ENCODE measurements around the gene B9D1. TPM values are rescaled to one million over a fixed set of nuclear protein-coding genes. Genes with fewer than 3 reads are reported as not detected.

Gene B9D1
- total RNA-seq, 1 donor from 2014 or later = 12.4 TPM

DNA sequence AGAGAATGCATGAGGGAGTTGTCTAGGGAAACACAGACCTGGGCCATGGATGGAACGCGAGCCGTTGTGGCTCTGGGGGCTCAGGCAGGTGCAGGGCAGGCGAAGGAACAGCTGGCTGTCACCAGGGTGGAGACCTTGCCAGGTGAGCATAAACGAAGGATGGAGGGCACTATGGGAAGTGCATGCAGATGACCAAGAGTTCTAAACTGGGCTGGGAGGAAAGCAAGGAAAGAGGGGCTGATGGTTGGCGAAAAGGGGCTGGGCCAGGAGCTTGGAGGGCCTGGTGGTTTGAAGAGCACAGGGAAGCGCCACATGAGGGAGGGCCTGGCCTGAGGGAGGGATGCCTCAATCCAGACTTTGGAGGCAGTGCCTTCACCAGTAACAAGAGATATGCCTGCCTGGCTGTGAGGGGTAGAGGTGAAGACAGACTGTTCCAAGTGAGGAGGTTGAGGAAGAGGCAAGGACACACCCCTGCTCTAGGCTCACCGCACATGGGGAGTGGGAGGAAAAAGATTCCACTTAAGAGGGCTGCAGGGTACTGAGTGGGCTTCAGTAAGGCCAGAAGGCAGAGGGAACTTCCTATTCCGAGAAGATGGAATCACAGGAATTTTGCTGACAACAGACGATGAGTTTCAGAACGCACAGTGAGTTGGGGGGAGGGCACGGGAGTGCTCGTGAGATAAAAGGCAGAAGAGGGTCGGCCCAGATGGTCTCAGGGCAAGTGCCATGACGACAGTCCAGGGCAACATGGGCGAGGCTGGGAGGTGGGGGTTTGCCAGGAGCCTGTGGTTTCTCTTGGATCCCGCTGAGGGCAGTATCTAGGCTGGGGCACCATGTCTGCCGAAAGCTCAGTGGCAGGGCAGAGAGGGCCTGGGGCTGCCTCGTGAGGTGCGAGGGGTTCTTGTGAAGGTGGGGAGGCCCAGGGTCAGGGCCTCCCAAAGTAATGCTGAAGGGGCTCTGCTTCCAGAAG, 20.6 kb downstream of the B9D1 start:
- H3K4me3 ChIP-seq (ENCODE audit: low read depth, low read length) = no peak overlapping the region
- peak; percentile 43 for FAIRE-seq
- no peaks in the 10 kb centered on the region for H3K36me3 ChIP-seq (ENCODE audit: control insufficient read depth, insufficient read depth, low read length)
- no peak for DNase-seq (ENCODE audit: low read depth)
- no peaks in the 10 kb centered on the region for H3K27me3 ChIP-seq (ENCODE audit: control insufficient read depth, insufficient read depth, low read length)
- TF ChIP-seq, protein P1, sequence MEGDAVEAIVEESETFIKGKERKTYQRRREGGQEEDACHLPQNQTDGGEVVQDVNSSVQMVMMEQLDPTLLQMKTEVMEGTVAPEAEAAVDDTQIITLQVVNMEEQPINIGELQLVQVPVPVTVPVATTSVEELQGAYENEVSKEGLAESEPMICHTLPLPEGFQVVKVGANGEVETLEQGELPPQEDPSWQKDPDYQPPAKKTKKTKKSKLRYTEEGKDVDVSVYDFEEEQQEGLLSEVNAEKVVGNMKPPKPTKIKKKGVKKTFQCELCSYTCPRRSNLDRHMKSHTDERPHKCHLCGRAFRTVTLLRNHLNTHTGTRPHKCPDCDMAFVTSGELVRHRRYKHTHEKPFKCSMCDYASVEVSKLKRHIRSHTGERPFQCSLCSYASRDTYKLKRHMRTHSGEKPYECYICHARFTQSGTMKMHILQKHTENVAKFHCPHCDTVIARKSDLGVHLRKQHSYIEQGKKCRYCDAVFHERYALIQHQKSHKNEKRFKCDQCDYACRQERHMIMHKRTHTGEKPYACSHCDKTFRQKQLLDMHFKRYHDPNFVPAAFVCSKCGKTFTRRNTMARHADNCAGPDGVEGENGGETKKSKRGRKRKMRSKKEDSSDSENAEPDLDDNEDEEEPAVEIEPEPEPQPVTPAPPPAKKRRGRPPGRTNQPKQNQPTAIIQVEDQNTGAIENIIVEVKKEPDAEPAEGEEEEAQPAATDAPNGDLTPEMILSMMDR (IDR thresholded peaks at IDR 0.05; ENCODE audit: insufficient read depth, low read length, severe bottlenecking) = no peak

DNA sequence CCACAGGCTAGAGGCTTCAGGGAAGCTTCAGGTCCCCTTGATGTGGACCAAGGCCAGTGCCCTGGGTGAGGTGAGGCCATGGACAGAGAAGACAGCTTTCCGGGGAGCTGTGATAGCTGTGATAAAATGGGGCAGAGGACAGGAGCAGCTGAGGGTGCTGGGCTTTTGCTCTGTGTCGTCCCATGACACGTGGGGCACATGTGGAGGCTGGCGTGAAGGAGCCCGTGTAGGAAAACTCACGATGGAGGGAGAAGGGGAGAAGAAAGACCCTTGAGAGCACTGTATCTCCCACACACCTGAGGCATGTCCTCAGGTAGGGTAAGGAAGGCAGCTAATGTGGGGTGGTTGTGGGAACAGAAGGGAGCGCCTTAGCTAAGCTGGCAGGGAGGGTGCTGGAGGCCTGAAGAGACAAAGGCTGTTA, 21.3 kb downstream of the B9D1 start:
- FAIRE-seq (peak; percentile 70), DNase-seq (ENCODE audit: low read depth) (no peak)
- Histone ChIP-seq H3K27me3 (ENCODE audit: control insufficient read depth, insufficient read depth, low read length) (no peaks in the 10 kb centered on the region), H3K36me3 (ENCODE audit: control insufficient read depth, insufficient read depth, low read length) (no peaks in the 10 kb centered on the region), H3K4me3 (ENCODE audit: low read depth, low read length) (no peak overlapping the region)
- TF ChIP-seq, protein P1 (IDR thresholded peaks at IDR 0.05; ENCODE audit: insufficient read depth, low read length, severe bottlenecking) = no peak

DNA sequence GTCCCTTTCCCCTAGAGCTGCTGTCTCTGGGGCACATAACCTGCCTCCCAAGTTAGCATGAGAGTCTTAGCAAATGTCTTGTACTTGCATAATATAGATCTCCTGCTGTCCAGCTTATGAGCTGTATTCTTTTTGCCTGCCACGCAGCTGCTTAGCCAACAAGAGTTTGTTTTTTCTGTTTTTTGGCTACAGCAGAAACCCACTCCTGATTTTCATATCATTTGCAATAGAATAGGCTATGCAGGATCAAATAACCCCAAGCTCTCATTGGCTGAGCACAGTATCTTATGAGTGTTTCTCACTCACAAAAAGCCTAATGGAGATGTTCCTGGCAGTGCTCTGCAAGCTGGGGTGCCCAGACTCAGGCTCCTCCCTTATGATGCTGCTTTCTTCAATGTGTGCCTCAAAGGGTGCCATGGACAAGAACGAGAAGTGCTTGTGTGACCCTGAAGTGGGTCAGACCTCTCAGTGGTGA, 23.1 kb downstream of the B9D1 start:
- Histone ChIP-seq H3K36me3 (ENCODE audit: control insufficient read depth, insufficient read depth, low read length) (no peaks in the 10 kb centered on the region), H3K4me3 (ENCODE audit: low read depth, low read length) (no peak overlapping the region), H3K27me3 (ENCODE audit: control insufficient read depth, insufficient read depth, low read length) (no peaks in the 10 kb centered on the region)
- TF ChIP-seq, protein P1 (IDR thresholded peaks at IDR 0.05; ENCODE audit: insufficient read depth, low read length, severe bottlenecking) = no peak
- no peak for DNase-seq (ENCODE audit: low read depth)
- FAIRE-seq = no peak

DNA sequence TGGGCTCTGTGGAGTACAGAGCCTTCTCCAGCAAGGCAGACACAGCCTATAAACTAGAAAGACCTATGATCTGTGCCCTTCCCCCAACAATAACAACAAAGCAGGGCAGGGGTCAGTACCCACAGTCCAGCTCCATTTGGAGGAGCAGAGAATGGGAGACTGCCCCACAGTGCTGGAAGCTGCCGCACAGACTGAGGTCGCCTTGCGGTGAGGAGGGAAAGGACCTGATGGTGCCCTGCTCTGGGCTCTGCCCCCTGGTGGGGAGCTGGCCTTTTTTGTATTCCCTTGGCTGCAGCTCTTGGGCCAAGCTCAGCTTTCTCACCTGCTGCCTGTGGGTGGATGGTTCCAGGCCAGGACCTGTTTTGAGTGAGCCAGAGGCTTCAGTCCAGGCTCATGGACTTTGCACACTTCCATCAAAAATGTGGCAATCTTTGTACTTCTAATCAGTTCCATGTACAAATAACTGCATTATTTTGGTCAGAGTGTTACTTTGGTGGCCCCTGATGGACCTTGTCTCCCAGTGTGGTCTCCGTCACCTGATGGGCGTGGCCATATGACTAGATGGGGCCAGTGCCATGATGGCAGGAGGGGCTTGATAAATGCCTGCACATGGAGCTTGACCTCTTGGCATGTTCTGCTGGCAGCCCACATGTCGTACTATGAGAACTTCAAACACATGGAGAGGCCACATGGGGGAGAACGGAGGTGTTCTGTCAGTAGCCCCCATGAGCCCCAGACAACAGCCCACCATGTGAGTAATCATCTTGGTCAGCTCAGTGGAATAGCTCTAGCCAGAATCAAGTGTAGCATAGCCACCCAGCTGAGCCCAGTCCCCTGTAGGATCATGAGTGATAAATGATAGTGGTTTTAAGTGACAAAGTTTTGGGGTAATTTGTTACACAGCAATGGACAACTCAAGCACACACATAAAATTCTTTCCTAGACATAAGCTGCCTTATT, 24.2 kb downstream of the B9D1 start:
- no peaks in the 10 kb centered on the region for H3K27me3 ChIP-seq (ENCODE audit: control insufficient read depth, insufficient read depth, low read length)
- H3K4me3 ChIP-seq (ENCODE audit: low read depth, low read length) = no peak overlapping the region
- TF ChIP-seq, protein P1 (IDR thresholded peaks at IDR 0.05; ENCODE audit: insufficient read depth, low read length, severe bottlenecking) = peak; percentile 83
- peaks cover under 1% of the 10 kb centered on the region for H3K36me3 ChIP-seq (ENCODE audit: control insufficient read depth, insufficient read depth, low read length)
- FAIRE-seq (peak; percentile 18), DNase-seq (ENCODE audit: low read depth) (peak; percentile 49)

DNA sequence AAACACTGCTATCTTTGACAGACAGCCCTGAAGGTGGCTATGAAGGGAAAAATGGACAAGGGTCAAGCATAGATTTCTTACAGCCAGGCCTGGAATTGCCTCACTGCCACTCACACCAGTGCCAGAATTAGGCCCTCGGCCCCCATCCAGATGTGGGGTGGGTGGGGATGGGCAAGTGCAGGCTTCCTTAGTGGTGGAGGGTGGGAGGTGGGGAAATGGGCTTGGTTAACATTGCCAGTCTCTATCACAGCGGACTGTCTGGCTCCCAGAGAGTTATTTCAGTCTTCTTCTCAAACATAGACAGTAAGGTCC, 24.9 kb downstream of the B9D1 start:
- TF ChIP-seq, protein P1 (IDR thresholded peaks at IDR 0.05; ENCODE audit: insufficient read depth, low read length, severe bottlenecking) = no peak
- DNase-seq (ENCODE audit: low read depth) (no peak), FAIRE-seq (no peak)
- Histone ChIP-seq H3K4me3 (ENCODE audit: low read depth, low read length) (no peak overlapping the region), H3K36me3 (ENCODE audit: control insufficient read depth, insufficient read depth, low read length) (peaks cover 3% of the 10 kb centered on the region), H3K27me3 (ENCODE audit: control insufficient read depth, insufficient read depth, low read length) (no peaks in the 10 kb centered on the region)

Measured in bronchial epithelial cell (primary cell).